GM12872 (cell line): ENCODE measurements around the gene TTC27.

ENCODE experiments used
- TF ChIP-seq, protein P1 (sequence below): IDR thresholded peaks from 3 replicates; pipeline ENCODE4 v1.5.1; 2011; ENCODE audit warnings: low read depth, mild to moderate bottlenecking, low read length, moderate library complexity; ENCODE audit not compliant: insufficient read depth

The TTC27 gene

GRCh38 chr2:32735348-32735747, 107.5 kb downstream of the TTC27 start:
- TF ChIP-seq, protein P1, sequence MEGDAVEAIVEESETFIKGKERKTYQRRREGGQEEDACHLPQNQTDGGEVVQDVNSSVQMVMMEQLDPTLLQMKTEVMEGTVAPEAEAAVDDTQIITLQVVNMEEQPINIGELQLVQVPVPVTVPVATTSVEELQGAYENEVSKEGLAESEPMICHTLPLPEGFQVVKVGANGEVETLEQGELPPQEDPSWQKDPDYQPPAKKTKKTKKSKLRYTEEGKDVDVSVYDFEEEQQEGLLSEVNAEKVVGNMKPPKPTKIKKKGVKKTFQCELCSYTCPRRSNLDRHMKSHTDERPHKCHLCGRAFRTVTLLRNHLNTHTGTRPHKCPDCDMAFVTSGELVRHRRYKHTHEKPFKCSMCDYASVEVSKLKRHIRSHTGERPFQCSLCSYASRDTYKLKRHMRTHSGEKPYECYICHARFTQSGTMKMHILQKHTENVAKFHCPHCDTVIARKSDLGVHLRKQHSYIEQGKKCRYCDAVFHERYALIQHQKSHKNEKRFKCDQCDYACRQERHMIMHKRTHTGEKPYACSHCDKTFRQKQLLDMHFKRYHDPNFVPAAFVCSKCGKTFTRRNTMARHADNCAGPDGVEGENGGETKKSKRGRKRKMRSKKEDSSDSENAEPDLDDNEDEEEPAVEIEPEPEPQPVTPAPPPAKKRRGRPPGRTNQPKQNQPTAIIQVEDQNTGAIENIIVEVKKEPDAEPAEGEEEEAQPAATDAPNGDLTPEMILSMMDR, result no peak

GRCh38 chr2:32738939-32739338, 111.1 kb downstream of the TTC27 start:
- TF ChIP-seq, protein P1, result no peak

GRCh38 chr2:32739664-32740063, 111.8 kb downstream of the TTC27 start:
- TF ChIP-seq, protein P1, result no peak

- TF ChIP-seq, protein P1, result no peak
These were observed 113.7 kb downstream of the TTC27 start for GRCh38 chr2:32741575-32741974.

DNA sequence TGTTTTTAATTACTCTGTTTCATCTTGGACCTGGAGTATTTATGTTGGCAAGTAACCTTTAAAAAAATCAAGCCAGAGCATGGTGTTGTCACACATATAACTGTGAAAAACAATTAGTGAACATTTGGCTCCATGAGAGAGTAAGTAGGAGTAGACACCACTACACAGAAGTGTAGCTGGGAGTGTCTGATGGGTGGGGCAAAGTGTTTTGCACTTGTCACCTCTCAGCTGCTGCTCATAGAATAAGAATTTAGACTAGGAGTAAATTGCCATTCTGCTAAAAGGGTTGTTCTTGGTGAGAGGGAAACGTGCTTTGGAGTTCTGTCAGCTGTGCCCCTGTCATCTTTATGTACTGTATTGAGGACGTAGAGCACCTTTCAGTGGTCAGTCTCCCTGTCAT, 114.5 kb downstream of the TTC27 start:
- TF ChIP-seq, protein P1, result no peak

GRCh38 chr2:32743480-32744236, 115.8 kb downstream of the TTC27 start:
- TF ChIP-seq, protein P1, result no peak

GRCh38 chr2:32745191-32745590, 117.3 kb downstream of the TTC27 start:
- TF ChIP-seq, protein P1, result no peak
